Ramos (cell line): Measurements from ENCODE around the gene CIAO2B.

Experiments
- in situ Hi-C: fragments of 300-500 bp; cut with MboI; formaldehyde crosslinking; loops from one replicate; pipeline ENCODE4 v1.14.3; 2022; ENCODE audit warnings: low sequenced_read_pairs; ENCODE audit not compliant: unreplicated experiment

The CIAO2B gene

DNA sequence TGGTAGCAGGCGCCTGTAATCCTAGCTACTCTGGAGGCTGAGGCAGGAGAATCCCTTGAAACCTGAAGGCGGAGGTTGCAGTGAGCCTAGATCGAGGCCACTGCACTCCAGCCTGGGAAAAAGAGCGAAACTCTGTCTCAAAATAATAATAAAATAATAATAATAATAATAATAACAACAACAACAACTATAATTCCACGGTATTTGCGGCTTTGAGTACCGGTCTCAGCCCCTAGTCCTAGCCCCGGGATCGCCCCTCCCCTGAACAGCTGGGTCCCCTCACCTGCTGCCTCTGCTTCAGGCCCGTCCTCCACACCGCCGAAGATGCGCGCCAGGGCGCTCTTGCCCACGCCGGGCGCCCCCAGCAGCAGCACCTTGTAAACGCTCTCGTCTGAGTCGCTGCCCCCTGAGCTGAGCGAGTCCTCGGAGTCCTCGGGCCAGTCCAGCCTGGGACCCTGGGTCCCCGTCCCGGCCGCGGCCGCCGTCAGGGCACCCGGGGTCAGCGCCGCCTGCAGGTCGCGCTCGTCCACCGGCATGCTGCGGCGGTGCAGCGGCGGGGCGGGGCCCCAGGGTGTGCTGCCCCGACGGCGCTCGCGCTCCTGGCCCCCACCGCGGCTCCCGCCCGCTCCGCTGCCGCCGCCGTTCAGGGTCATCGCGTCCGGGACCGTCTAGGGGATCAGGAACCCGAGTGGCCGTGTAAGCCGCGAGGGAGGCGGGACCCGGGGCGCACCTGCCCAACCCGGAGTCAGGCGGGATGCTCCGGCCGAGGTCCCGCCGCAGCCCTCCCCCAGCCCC lies 9.5 kb downstream of the CIAO2B start:
- in situ Hi-C loops, result no loop called here

DNA sequence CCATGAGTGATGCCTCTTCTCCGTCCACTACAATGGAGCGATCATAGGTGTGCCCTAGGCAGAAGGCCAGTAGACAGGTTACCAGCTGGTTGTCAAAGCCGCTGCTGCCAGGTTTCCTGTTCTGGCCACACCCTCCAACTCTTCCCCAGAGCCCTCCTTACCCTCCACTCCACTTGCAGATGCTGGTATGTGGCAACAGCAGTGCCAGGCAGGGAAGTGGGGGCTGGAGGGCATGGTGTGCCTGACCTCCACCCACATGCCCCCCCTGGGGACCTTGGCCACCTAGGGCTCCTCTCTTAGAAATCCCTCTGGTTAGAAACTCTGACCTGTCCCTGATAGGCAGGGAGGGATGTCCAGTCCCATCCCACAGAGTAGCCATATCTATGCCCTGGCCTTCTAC lies 10.3 kb downstream of the CIAO2B start:
- in situ Hi-C loops, result no loop called here

DNA sequence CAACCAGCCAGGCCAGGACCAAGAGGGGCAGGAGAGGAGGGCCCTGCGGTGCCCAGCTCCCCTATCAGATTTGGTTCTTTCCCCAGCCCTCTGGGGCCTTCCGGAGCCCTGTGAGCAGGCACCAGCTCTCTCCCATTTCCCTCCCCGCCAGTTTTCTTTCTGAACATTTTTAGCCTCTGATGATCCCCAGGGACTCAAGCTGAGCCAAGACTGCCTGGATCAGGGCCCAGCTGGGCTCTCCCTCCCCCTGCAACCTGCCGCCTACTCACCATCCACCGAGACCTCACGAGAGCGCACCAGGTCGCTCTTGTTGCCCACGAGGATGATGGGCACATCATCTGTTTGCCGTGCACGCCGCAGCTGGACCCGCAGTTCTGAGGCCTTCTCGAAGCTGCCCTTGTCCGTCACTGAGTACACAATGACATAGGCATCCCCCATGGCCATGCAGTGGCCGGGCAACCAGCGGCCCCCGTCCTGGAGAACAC lies 10.9 kb downstream of the CIAO2B start:
- in situ Hi-C loops, result no loop called here

DNA sequence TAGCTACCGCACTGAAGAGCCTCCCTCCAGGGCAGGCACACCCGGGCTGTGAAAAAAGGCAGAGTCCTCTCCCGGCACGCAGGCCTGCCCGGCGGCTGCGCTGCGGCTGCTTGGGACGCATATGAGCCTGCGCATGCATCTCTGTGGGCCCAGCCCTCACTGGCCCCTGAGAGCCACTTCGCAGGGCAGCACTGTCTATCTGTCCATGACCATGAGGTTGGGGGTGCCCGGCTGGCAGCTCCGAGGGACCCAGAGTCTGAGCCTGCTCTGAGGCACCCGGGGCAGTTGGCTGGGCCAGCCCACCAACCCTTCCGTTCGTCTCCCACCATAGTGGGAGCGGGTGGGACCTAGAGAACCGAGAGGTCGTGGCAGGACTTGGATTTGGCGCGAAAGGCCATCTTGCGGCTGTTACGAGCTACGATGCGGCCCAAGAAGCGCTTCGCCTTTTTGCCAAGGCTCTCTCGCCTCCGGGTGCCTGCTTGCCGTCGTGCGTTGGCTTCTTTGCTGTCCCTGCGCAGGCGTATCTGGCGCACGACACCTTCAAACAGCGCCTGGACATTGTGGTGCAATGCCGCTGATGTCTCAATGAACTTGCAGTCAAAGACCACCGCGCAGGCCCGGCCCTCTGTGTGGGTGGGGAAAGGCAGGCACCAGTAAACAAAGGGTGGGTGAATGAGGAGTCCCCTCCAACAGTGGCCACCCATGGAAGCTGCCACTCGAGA lies 12.3 kb downstream of the CIAO2B start:
- in situ Hi-C loops, result no loop called here

DNA sequence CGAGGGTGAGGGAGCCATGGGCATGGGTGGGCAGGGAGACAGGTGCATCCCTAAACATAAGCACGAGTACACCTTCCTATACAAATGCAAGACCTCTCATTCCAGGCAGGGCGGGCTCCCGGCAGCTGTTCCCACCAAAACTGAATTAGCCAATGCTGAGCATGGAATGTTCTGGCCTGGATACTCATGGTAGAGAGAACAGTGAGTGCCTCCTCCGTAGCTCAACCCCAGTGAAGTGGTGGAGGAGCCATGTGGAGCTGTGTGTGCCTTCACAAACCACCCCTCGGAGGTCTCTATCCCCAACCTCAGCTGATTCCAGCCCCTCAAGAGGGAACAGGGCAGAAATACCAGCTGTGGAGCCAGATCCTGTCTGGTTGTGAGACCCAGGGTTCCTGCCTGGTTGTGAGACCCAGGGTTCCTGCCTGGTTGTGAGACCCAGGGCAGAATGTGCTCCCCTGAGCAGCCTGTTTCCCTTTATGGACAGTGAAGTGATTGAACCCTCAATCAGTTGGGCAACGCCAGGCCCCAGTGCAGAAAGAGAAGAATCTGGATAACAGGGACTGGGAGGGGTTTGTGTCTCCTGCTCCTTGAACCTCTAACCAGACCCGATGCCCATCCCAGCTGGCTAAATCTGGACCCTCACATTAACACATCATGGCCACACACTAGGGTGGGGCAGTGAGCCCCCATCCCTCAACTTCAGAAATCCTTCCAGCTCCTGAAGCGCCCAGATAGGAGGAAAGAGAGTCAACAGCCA lies 13.1 kb downstream of the CIAO2B start:
- in situ Hi-C loops, result no loop called here

DNA sequence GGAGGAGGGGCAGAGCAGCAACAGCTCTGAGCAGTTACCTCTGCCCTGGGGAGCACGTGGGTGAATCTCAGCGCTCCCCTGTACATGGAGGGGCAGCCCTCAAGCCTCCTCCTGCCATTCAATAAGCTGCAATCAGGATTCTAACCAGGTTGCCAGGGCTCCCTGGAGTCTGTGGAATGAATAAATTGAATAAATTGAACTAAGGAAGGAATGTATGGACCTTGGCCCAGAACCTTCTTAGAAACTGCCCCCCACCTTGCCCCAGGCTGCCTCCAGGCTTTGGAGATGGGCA lies 14.0 kb downstream of the CIAO2B start:
- in situ Hi-C loops, result no loop called here

- in situ Hi-C loops, result no loop called here
Observed at GRCh38 chr16:66919569-66920298, 14.5 kb downstream of the CIAO2B start.

DNA sequence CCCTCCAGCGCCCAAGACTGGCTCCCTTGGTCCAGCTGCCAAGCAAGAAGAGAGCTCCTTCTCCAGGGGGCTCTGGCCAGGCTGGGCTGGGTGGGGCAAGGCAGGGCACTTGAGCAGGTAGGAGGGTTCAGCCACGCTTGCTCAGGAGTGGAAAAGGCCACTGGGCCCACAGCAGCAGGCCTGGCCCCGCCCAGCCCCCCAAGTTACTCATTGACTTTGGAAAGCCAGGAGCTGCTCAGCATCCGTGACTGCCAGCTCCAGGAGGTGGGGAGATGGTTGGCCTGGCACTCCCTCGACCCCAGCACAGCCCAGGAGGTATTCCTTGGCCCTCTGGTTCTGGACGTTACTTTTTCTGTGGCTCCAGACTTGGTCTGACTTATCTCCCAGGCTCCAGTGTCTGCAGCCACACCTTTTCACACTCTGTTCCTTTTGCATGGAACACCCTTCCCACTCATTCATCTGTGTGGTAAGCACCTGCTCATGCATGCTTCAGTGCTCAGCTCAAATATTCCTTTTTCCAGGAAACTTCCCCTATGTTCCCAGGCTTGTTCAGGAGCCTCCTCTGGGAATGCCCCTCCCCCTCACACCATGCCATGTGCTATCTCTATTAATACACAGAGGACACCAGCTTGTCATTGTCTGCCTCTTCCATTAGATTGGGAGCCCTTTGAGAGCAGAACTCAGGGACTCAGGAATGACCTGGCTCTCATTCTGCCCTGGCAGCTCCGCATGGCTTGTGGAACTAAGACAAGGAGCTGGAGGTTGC lies 15.2 kb downstream of the CIAO2B start, which contains the start of gene CDH16:
Gene CDH16 (minus strand): TSS at position 83 of the 766 bp plus-strand sequence. CDS start 820 bp downstream, outside the sequence.
- in situ Hi-C loops, result no loop called here

DNA sequence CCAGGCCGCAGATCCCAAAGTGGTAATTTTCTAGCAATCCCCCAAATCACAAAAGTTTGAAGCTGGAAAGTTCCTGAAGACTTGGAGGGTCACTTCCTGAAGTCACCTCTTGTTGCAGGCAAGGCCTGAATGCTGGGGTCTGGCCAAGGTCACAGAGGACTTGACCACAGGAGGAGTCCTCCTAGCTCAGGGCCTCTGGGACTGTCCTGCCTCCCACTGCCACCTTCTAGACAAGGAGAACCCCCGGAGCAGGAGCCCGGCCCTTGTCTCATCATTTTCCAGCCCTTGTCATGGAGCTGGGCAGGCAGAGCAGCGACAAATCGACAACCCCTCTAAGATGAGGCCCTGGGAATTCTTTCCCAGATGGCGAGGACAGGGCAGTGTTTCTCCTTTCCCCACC lies 15.8 kb downstream of the CIAO2B start:
- in situ Hi-C loops, result no loop called here

- in situ Hi-C loops, result no loop called here
Observed at GRCh38 chr16:66917741-66918140, 16.5 kb downstream of the CIAO2B start.

DNA sequence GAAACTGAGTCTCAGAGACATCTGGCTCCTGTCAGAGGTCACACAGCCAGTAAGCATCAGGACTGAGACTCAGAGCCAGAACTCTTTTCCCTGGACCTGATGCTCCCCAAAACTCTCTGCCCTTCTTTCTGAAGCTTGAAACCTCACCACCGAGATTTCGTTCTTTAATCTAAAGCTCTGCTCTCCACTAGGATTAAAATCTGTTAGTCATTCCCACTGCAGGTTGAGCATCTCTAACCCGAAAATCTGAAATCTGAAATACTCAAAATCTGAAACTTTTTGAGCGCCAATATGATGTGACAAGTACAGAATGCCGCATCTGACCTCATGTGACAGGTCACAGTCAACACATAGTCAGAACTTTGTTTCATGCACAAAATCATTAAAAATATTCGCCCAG lies 17.7 kb downstream of the CIAO2B start:
- in situ Hi-C loops, result no loop called here

DNA sequence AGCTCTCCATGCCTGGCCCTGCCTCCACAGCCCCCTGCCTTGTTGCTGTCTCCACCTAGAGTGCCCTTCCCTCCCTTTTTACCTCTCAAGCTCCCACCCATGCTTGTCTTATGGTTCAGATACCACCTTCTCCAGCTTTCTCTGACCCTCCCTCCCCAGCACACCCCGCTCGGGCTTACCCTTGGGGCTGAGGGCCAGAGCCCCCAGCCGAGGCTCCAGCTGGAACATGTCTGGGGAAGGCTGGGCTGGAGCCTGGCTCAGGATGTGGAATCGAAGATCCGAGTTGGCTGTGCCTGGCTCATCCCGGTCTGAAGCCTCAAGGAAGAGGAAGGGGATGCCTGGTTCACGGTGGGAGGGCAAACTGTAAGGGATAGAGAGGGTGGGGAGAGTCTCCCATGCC lies 19.2 kb downstream of the CIAO2B start:
- in situ Hi-C loops, result no loop called here

DNA sequence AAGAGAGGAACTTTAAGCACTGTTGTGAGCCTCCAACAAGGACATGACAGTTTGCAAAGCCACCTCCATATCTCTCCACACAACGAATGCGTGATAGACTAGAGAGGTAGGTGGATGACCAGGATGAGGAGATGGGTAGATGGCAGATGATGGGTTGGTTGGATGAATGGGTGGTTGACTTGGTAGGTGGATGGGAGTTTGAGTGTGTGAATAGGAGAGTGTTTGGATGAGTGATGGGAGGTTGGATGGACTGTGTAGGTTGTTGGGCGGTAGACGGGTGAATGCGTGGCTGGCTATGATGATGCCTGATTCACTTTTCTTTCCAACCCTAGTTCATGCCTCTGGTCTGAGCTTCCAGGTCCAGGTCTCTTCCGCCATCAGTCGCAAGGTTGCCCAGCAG lies 19.7 kb downstream of the CIAO2B start:
- in situ Hi-C loops, result no loop called here

DNA sequence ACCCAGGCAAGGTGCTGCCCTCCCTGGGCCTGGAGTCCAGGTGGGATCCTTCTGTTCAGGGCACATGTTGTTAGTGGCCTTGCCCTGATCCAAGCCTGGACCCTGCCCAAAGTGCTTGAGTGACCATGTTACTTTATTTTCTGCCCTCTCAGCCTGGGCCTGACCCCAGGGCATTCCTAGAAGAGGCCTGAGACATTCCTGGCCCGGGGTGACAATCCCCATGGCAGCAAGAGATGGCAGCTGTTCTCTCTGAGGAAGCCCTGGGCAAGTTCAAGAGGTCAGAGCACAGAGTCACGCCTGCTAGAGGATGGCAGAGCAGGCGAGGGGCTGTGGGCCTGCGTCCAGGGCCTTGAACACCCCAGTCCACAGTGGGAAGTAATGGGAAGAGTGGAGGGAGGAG lies 20.5 kb downstream of the CIAO2B start:
- in situ Hi-C loops, result no loop called here

DNA sequence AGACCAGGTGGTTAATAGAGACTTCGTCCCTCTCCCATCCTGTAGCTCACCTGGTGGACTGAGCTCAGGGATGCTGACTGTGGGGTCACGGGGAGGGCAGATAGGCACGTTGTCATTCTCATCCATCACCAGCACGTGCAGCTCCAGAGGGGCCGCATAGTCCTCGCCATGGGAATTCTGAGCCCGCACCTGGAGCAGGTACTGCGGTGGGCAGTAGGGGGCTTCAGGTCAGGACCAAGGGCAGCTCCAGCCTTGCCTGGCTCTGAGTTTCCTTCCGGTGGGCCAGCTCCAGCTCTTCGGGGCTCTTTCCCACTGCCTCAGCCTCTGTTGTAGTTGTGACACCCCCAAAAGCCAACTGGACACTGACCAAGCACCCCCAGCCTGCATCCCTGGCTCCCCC lies 21.1 kb downstream of the CIAO2B start:
- in situ Hi-C loops, result no loop called here

- in situ Hi-C loops, result no loop called here
Observed at GRCh38 chr16:66911801-66912200, 22.4 kb downstream of the CIAO2B start.

DNA sequence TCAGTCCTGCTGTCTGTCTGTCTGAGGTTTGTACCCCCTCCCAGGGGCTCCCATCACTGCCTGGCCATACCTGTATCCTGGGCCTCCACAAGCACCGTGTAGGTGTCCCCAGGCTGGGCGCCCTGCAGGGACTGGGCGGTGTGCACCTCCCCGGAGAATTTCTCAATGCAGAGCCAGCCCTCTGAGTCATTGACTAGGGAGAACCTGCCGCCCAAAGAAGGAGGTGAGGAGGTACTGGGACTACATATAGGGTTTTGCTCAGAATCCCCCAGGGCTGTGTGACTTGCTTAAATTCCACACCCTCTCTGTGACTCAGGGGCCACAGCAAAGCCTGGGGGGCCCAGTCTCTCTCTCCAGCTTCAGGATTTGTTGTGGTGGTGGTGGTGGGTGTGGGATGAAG lies 23.1 kb downstream of the CIAO2B start:
- in situ Hi-C loops, result no loop called here

- in situ Hi-C loops, result no loop called here
Observed at GRCh38 chr16:66910175-66910940, 23.8 kb downstream of the CIAO2B start.
